CD8-positive, alpha-beta memory T cell (primary cell): ENCODE measurements around the gene ACKR2. TPM values are rescaled to one million over a fixed set of nuclear protein-coding genes. Genes with fewer than 3 reads are reported as not detected.
A peak's percentile ranks its signal among the peaks of the same experiment; 100 is the strongest.

Experiments used
- CTCF ChIA-PET: fragments of 350-600 bp; sonication (Branson Sonifier 250); formaldehyde crosslinking; loops from one replicate; lab custom pipeline; 2021; ENCODE audit warnings: antibody characterized with exemption; lab: Charles Lee
- POLR2A ChIA-PET: fragments of 350-600 bp; sonication (Branson Sonifier 250); formaldehyde crosslinking; loops from one replicate; lab custom pipeline; 2021; ENCODE audit warnings: antibody characterized with exemption; lab: Charles Lee
- DNase-seq, 5 donors: peaks; one replicate each; pipeline versions ENCODE4 v3.0.0 to v3.0.0-alpha.2; 2020 to 2022; ENCODE audit warnings: mixed read lengths in 1 of 5
- H3K27ac ChIP-seq: one replicate; pipeline ENCODE4 v1.7.0; 2013; ENCODE audit warnings: low read depth, mild to moderate bottlenecking, low read length, moderate library complexity
- H3K27me3 ChIP-seq: 2 replicates; pipeline ENCODE4 v1.7.0; 2013; ENCODE audit warnings: low read length, mild to moderate bottlenecking; ENCODE audit not compliant: insufficient read depth, poor library complexity, severe bottlenecking
- H3K36me3 ChIP-seq: 2 replicates; pipeline ENCODE4 v1.7.0; 2013; ENCODE audit warnings: mild to moderate bottlenecking, low read length, moderate library complexity; ENCODE audit not compliant: insufficient read depth
- H3K4me1 ChIP-seq: 2 replicates; pipeline ENCODE4 v1.7.0; 2013; ENCODE audit warnings: mild to moderate bottlenecking, low read length, moderate library complexity; ENCODE audit not compliant: insufficient read depth
- H3K4me3 ChIP-seq: 2 replicates; pipeline ENCODE4 v1.7.0; 2013; ENCODE audit warnings: mild to moderate bottlenecking, low read length
- H3K9me3 ChIP-seq: 2 replicates; pipeline ENCODE4 v1.7.0; 2013; ENCODE audit warnings: mild to moderate bottlenecking, low read length
- H3K27ac Mint-ChIP-seq, 8 donors: one replicate each; pipeline ENCODE4 v1.8.0; 2020 to 2021; ENCODE audit warnings: mixed read lengths in 8 of 8, mild to moderate bottlenecking in 6 of 8, inconsistent platforms in 3 of 8, moderate library complexity in 3 of 8
- H3K27me3 Mint-ChIP-seq, 2 donors: one replicate each; pipeline ENCODE4 v1.8.0; 2020 to 2021; ENCODE audit warnings: mixed read lengths in 2 of 2, mild to moderate bottlenecking in 1 of 2, moderate library complexity in 1 of 2
- H3K36me3 Mint-ChIP-seq, 3 donors: one replicate each; pipeline ENCODE4 v1.8.0; 2020 to 2021; ENCODE audit warnings: mixed read lengths in 3 of 3, inconsistent platforms in 1 of 3, mild to moderate bottlenecking in 1 of 3
- H3K4me1 Mint-ChIP-seq, 3 donors: one replicate each; pipeline ENCODE4 v1.8.0; 2020 to 2021; ENCODE audit warnings: mixed read lengths in 3 of 3, inconsistent platforms in 1 of 3, mild to moderate bottlenecking in 1 of 3
- H3K4me3 Mint-ChIP-seq, 7 donors: one replicate each; pipeline ENCODE4 v1.8.0; 2020 to 2021; ENCODE audit warnings: mixed read lengths in 7 of 7, mild to moderate bottlenecking in 6 of 7, moderate library complexity in 4 of 7, inconsistent platforms in 2 of 7
- H3K9me3 Mint-ChIP-seq, 5 donors: one replicate each; pipeline ENCODE4 v1.8.0; 2020 to 2022; ENCODE audit warnings: mixed read lengths in 5 of 5, mild to moderate bottlenecking in 3 of 5, moderate library complexity in 2 of 5, inconsistent platforms in 1 of 5
- polyA plus RNA-seq: library from polyadenylated mRNA; unstranded; fragments of 300-500 nt; fragmentation: Illumina TruSeq; gene quantifications from one replicate; pipeline ENCODE4 v1.2.3, GENCODE V29; 2021
- total RNA-seq, 2 experiments: library from RNA; stranded (reverse); gene quantifications; one replicate each; pipeline ENCODE4 v1.2.3, GENCODE V29; 2021

ACKR2 gene
- total and polyA plus RNA-seq, 3 experiments from 2014 or later, result 0.20 to 0.92 TPM; not detected in 1

DNA sequence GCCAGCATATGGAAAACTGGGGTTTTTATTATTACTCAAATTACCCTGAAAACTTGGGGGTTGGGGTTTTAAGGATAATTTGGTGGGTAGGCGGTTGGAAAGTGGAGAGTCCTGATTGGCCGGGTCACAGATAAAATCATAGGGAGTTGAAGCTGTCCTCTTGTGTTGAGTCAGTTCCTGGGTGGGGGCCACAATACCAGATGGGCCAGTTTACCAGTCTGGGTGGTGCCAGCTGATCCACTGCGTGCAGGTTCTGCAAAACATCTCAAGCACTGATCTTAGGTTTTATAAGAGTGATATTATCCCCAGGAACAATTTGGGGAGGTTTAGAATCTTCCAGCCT is 91.8 kb downstream of the ACKR2 start:
- POLR2A ChIA-PET, result no interaction called here
- no peak for DNase-seq
- Mint-ChIP-seq H3K4me1 (peaks cover 2 to 5% (median 4%) of the 10 kb centered on the region in 3 donors), H3K36me3 (peaks cover 0 to 12% (median 5%) of the 10 kb centered on the region in 3 donors), H3K27ac (no peak overlapping the region), H3K27me3 (peaks cover 26 to 40% of the 10 kb centered on the region in 2 donors), H3K9me3 (peaks cover 14 to 30% (median 22%) of the 10 kb centered on the region in 5 donors), H3K4me3 (no peak overlapping the region)
- Histone ChIP-seq H3K4me3 (no peak overlapping the region), H3K36me3 (no peaks in the 10 kb centered on the region), H3K4me1 (no peaks in the 10 kb centered on the region), H3K27me3 (no peaks in the 10 kb centered on the region), H3K27ac (no peak overlapping the region), H3K9me3 (no peaks in the 10 kb centered on the region)
- CTCF ChIA-PET, result no interaction called here

DNA sequence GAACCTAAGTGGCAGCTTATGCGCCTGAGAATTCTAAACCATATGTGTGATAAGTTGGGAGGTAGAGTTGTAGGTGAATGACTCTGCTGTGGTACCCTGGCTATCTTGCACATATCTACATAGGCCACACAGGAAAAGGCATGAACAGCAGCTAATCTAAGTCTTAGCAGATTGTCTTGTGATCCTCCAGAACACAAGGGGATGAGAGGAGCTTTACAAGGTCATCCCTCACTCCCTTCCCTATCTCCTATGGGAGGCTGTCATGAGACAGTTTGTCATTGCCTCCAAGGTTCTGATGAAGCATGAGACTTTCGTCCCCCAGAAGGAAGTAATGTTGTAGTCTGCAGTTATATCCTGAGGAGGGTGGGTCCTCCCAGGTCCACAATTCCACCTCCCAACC is 93.0 kb downstream of the ACKR2 start:
- Histone ChIP-seq H3K36me3 (no peaks in the 10 kb centered on the region), H3K4me3 (no peak overlapping the region), H3K9me3 (no peaks in the 10 kb centered on the region), H3K27ac (no peak overlapping the region), H3K27me3 (no peaks in the 10 kb centered on the region), H3K4me1 (peaks cover 6% of the 10 kb centered on the region)
- ChIA-PET POLR2A (no interaction called here), CTCF (no interaction called here)
- DNase-seq, result no peak
- H3K36me3 Mint-ChIP-seq, result peaks cover 0 to 12% (median 7%) of the 10 kb centered on the region in 3 donors
- peak overlapping the region in 1 of 7 donors; percentile 4 for H3K4me3 Mint-ChIP-seq
- peaks cover 6 to 11% (median 9%) of the 10 kb centered on the region in 3 donors for H3K4me1 Mint-ChIP-seq
- H3K9me3 Mint-ChIP-seq, result peaks cover 14 to 30% (median 22%) of the 10 kb centered on the region in 5 donors
- no peak overlapping the region for H3K27ac Mint-ChIP-seq
- H3K27me3 Mint-ChIP-seq, result peaks cover 34 to 49% of the 10 kb centered on the region in 2 donors

DNA sequence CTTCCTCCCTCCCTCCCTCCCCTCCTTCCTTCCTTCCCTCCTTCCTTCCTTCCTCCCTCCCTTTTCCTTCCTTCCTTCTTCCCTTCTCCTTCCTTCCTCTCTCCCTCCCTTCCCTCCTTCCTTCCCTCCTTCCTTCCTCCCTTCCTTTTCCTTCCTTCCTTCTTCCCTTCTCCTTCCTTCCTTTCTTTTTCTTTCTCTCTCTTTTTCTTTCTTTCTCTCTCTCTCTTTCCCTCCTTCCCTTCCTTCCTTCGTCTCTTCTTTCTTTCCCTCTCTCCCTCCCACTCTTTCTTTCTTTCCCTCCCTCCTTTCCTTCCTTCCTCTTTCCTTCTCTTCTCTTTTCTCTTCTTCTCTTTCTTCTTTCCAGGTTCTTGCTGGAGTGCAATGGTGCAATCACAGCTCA is 94.8 kb downstream of the ACKR2 start:
- Mint-ChIP-seq H3K27me3 (peaks cover 47 to 63% of the 10 kb centered on the region in 2 donors), H3K9me3 (peaks cover 14 to 30% (median 22%) of the 10 kb centered on the region in 5 donors), H3K36me3 (peaks cover 0 to 18% (median 7%) of the 10 kb centered on the region in 3 donors), H3K4me3 (no peak overlapping the region), H3K4me1 (peaks cover 6 to 11% (median 9%) of the 10 kb centered on the region in 3 donors), H3K27ac (no peak overlapping the region)
- Histone ChIP-seq H3K9me3 (no peaks in the 10 kb centered on the region), H3K4me1 (peaks cover 6% of the 10 kb centered on the region), H3K36me3 (no peaks in the 10 kb centered on the region), H3K4me3 (no peak overlapping the region), H3K27me3 (no peaks in the 10 kb centered on the region), H3K27ac (no peak overlapping the region)
- POLR2A ChIA-PET, result interaction anchor here (0.7 kb wide), 1 partner anchor 96 kb away, joined by 6 read pairs; no protein-coding TSS in a partner anchor
- DNase-seq, result no peak
- CTCF ChIA-PET, result no interaction called here

DNA sequence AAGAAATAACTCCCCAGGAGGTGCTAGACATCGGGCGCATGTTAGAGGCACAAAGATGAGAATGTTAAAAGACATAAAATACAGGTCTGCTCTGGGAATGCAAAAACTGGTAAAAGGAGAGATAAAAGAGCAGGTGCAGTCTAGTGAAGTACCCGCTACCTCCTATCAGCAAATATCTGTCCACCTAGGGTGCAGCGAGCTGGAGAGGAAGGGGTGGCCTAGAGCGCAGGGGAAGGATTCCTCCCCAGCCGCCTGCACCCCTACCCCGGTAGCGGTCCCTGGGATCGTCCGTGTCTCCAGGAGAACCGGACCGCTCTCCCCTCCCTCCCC is 96.5 kb downstream of the ACKR2 start:
- ChIA-PET POLR2A (no interaction called here), CTCF (interaction anchor here (0.5 kb wide), 1 partner anchor 778 kb away, joined by 4 read pairs; no protein-coding TSS in a partner anchor)
- H3K36me3 Mint-ChIP-seq, result peaks cover 0 to 18% (median 12%) of the 10 kb centered on the region in 3 donors
- H3K27ac Mint-ChIP-seq, result peak overlapping the region in 2 of 8 donors; percentile 13 to 59
- Histone ChIP-seq H3K9me3 (no peaks in the 10 kb centered on the region), H3K27ac (no peak overlapping the region), H3K27me3 (no peaks in the 10 kb centered on the region), H3K4me1 (peaks cover 6% of the 10 kb centered on the region), H3K36me3 (no peaks in the 10 kb centered on the region), H3K4me3 (no peak overlapping the region)
- DNase-seq, result no peak
- H3K27me3 Mint-ChIP-seq, result peaks cover 45 to 63% of the 10 kb centered on the region in 2 donors
- H3K4me1 Mint-ChIP-seq, result peaks cover 6 to 11% (median 9%) of the 10 kb centered on the region in 3 donors
- H3K4me3 Mint-ChIP-seq, result peak overlapping the region in 5 of 7 donors; percentile 28 to 72 (median 65)
- H3K9me3 Mint-ChIP-seq, result peaks cover 14 to 32% (median 26%) of the 10 kb centered on the region in 5 donors

DNA sequence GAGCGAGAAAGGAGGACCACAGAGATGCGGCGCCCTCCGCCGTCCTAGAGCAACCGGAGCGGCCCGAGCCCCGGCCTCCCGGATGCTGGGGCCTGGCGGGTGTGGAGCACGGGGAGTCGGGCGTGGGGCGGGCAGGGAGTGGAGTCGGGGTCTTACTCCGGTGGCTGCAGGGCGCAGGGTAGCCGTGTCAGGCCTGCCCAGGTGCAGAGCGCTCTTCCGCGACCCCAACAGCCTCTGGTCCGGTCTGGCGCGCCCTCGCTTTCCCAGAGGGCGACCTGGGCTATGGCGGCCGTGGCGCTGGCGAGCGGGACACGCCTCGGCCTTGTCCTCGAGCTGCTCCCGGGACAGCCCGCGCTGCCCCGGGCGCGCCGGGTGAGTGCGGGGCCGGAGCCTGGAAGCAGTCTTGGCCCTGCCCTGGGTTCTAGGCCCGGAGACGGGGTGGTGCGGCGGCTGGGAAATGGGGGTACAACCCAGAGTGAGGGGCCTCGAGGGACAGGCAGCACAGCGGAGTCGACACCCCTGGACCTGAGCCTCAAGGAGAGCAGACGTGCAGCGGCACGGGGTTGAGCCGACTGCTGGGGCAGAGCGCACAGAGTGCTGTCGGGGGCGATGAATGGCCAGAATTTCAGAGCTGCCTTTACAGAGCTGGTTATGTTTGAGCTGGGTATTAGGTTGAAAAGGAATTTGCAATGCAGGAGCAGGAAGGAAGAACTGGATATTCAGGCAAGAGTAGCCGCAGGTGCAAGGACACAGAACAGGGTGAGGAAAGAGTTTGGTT is 97.0 kb downstream of the ACKR2 start, which contains the start of gene ZNF662:
Gene ZNF662, plus strand, starts transcription at position 73 of the 778 bp plus-strand sequence. CDS start 1,973 bp downstream, outside the sequence.
- Mint-ChIP-seq H3K4me3 (peak within 1 kb of the TSS in 5 of 7 donors; percentile 28 to 72 (median 65)), H3K9me3 (peaks cover 14 to 32% (median 26%) of the 10 kb centered on the region in 5 donors), H3K27me3 (peaks cover 45 to 61% of the 10 kb centered on the region in 2 donors), H3K27ac (peak within 1 kb of the TSS in 3 of 8 donors; percentile 13 to 59 (median 55)), H3K36me3 (peaks cover 0 to 18% (median 12%) of the 10 kb centered on the region in 3 donors), H3K4me1 (peaks cover 6 to 11% (median 9%) of the 10 kb centered on the region in 3 donors)
- ChIA-PET POLR2A (no interaction called here), CTCF (no interaction called here)
- DNase-seq, result peak in 1 of 5 donors; percentile 39
- no peaks in the 10 kb centered on the region for H3K36me3 ChIP-seq
- no peaks in the 10 kb centered on the region for H3K9me3 ChIP-seq
- no peak within 1 kb of the TSS for H3K4me3 ChIP-seq
- no peak within 1 kb of the TSS for H3K27ac ChIP-seq
- no peaks in the 10 kb centered on the region for H3K27me3 ChIP-seq
- peaks cover 6% of the 10 kb centered on the region for H3K4me1 ChIP-seq

DNA sequence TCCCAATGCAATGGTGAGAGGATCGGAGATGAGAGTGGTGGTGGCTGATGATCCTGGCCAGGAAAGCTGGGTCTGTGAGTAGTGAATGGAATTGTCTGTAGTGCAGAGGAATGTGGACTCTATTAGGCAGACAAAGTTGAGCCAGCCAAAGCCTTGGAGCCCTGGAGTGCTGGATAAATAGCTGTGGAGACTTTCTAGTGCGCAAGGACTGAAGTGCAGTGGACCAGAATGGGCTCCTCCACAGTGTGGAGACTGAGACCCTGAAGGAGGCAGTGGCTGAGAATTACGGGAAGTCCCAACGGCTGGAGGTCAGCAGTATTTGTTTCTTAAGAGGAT is 97.6 kb downstream of the ACKR2 start:
- Histone ChIP-seq H3K9me3 (no peaks in the 10 kb centered on the region), H3K27me3 (no peaks in the 10 kb centered on the region), H3K4me3 (no peak overlapping the region), H3K4me1 (peaks cover 6% of the 10 kb centered on the region), H3K27ac (no peak overlapping the region), H3K36me3 (no peaks in the 10 kb centered on the region)
- Mint-ChIP-seq H3K9me3 (peaks cover 14 to 32% (median 26%) of the 10 kb centered on the region in 5 donors), H3K36me3 (peaks cover 0 to 18% (median 12%) of the 10 kb centered on the region in 3 donors), H3K4me3 (peak overlapping the region in 5 of 7 donors; percentile 7 to 57 (median 46)), H3K27ac (peak overlapping the region in 3 of 8 donors; percentile 4 to 55 (median 12)), H3K27me3 (peaks cover 45 to 57% of the 10 kb centered on the region in 2 donors), H3K4me1 (peaks cover 6 to 11% (median 9%) of the 10 kb centered on the region in 3 donors)
- DNase-seq, result no peak
- ChIA-PET POLR2A (no interaction called here), CTCF (no interaction called here)

DNA sequence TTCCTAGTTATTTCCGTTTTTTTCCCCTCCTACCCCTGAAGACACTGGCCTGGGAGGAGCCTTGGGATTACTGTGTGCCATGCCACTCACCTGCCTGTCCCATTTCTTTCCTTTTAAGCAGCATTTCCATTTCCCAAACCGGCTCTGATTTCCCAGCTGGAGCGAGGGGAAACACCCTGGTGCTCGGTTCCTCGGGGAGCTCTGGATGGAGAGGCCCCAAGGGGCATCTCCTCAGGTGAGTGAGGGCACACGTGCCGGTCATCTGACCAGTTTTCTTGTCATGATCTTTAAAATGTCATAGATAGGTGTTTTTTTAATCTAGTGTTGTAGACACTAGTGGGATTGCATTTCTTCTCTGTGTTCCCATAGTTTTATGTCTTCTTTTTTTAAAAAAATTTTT is 99.4 kb downstream of the ACKR2 start:
- H3K27me3 ChIP-seq, result no peaks in the 10 kb centered on the region
- H3K4me3 ChIP-seq, result no peak overlapping the region
- H3K4me1 Mint-ChIP-seq, result peaks cover 6 to 11% (median 9%) of the 10 kb centered on the region in 3 donors
- H3K27ac Mint-ChIP-seq, result no peak overlapping the region
- ChIA-PET CTCF (no interaction called here), POLR2A (no interaction called here)
- H3K27me3 Mint-ChIP-seq, result peaks cover 38 to 49% of the 10 kb centered on the region in 2 donors
- DNase-seq, result no peak
- no peak overlapping the region for H3K27ac ChIP-seq
- H3K9me3 ChIP-seq, result peaks cover 2% of the 10 kb centered on the region
- peaks cover 3 to 25% (median 12%) of the 10 kb centered on the region in 3 donors for H3K36me3 Mint-ChIP-seq
- H3K4me1 ChIP-seq, result peaks cover 6% of the 10 kb centered on the region
- H3K4me3 Mint-ChIP-seq, result no peak overlapping the region
- no peaks in the 10 kb centered on the region for H3K36me3 ChIP-seq
- H3K9me3 Mint-ChIP-seq, result peaks cover 12 to 31% (median 23%) of the 10 kb centered on the region in 5 donors

DNA sequence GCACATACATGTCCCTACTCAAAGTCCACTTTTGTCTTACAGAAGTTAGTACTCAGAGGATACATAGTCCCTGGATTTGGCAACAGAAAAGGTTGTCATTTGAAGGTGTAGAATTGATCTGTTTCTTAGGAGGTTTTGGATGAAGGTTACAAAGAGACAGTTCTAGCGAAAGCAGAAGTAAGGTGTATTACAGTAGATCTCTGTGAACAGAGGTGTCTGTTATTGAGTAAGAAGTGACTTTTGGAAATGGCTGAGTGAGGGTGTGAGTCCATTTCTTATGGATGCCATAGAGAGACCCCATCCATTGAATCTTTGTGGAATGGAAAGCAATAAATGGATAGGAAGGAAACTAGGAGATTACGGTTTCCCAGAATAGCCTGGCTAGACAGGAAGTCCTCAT is 102.3 kb downstream of the ACKR2 start:
- H3K9me3 Mint-ChIP-seq, result peaks cover 27 to 38% (median 36%) of the 10 kb centered on the region in 5 donors
- peaks cover 7 to 36% (median 14%) of the 10 kb centered on the region in 3 donors for H3K36me3 Mint-ChIP-seq
- no peak for DNase-seq
- ChIA-PET POLR2A (no interaction called here), CTCF (no interaction called here)
- peaks cover 20 to 33% of the 10 kb centered on the region in 2 donors for H3K27me3 Mint-ChIP-seq
- H3K4me1 Mint-ChIP-seq, result peaks cover 3 to 4% (median 3%) of the 10 kb centered on the region in 3 donors
- H3K9me3 ChIP-seq, result peaks cover 18% of the 10 kb centered on the region
- no peak overlapping the region for H3K27ac Mint-ChIP-seq
- no peak overlapping the region for H3K4me3 Mint-ChIP-seq
- no peak overlapping the region for H3K4me3 ChIP-seq
- H3K36me3 ChIP-seq, result no peaks in the 10 kb centered on the region
- peaks cover 4% of the 10 kb centered on the region for H3K4me1 ChIP-seq
- H3K27me3 ChIP-seq, result no peaks in the 10 kb centered on the region
- no peak overlapping the region for H3K27ac ChIP-seq
